Natural killer cell (primary cell): ENCODE results near the gene PPID. TPM values are rescaled to one million over a fixed set of nuclear protein-coding genes. Genes with fewer than 3 reads are reported as not detected.
"Not testable (repeated sequence)": the region's sequence is repeated elsewhere in the genome, so short reads cannot be mapped to it uniquely, and the experiment has no call there.

Experiments used
- ATAC-seq, 3 donors: fragments of 150-1000 bp in 2 of 3; fragments of 200-7000 bp in 1 of 3; cut with Tn5 transposase; 1 replicate in 1 of 3; 2 replicates in 2 of 3; pipeline ENCODE4 v1.10.0; 2021; ENCODE audit warnings: mild to moderate bottlenecking in 2 of 3, moderate library complexity in 2 of 3
- DNase-seq, 2 donors: peaks; one replicate each; pipeline versions ENCODE4 v3.0.0 to v3.0.0-alpha.2; 2013 to 2021; ENCODE audit warnings: mixed read lengths in 1 of 2
- H3K27ac ChIP-seq: one replicate; pipeline ENCODE4 v1.5.1; 2013; ENCODE audit warnings: mild to moderate bottlenecking, low read length
- H3K27me3 ChIP-seq: one replicate; pipeline ENCODE4 v1.6.1; 2013; ENCODE audit warnings: low read length; ENCODE audit not compliant: control insufficient read depth, insufficient read depth
- H3K36me3 ChIP-seq: one replicate; pipeline ENCODE4 v1.6.1; 2013; ENCODE audit warnings: low read length; ENCODE audit not compliant: control insufficient read depth, insufficient read depth
- H3K4me1 ChIP-seq: one replicate; pipeline ENCODE4 v1.6.1; 2013; ENCODE audit warnings: low read length; ENCODE audit not compliant: control insufficient read depth, insufficient read depth
- H3K4me3 ChIP-seq: one replicate; pipeline ENCODE4 v1.5.1; 2013; ENCODE audit warnings: low read length
- H3K9me3 ChIP-seq: one replicate; pipeline ENCODE4 v1.6.1; 2013; ENCODE audit warnings: low read length; ENCODE audit not compliant: control insufficient read depth, insufficient read depth
- H3K27ac Mint-ChIP-seq, 2 donors: one replicate each; pipeline ENCODE4 v1.8.0; 2022; ENCODE audit warnings: mild to moderate bottlenecking in 2 of 2, mixed read lengths in 2 of 2, moderate library complexity in 1 of 2
- H3K27me3 Mint-ChIP-seq, 2 donors: one replicate each; pipeline ENCODE4 v1.8.0; 2022; ENCODE audit warnings: low read depth in 2 of 2, mixed read lengths in 2 of 2
- H3K36me3 Mint-ChIP-seq: one replicate; pipeline ENCODE4 v1.8.0; 2022; ENCODE audit warnings: mixed read lengths
- H3K4me1 Mint-ChIP-seq, 2 donors: one replicate each; pipeline ENCODE4 v1.8.0; 2022; ENCODE audit warnings: mixed read lengths in 2 of 2
- H3K4me3 Mint-ChIP-seq: one replicate; pipeline ENCODE4 v1.8.0; 2022; ENCODE audit warnings: mild to moderate bottlenecking, moderate library complexity, mixed read lengths
- H3K9me3 Mint-ChIP-seq, 2 donors: one replicate each; pipeline ENCODE4 v1.8.0; 2022; ENCODE audit warnings: mixed read lengths in 2 of 2
- CTCF ChIP-seq: fragments of 200-600 bp; IDR thresholded peaks from one replicate; pipeline ENCODE4 v1.8.0; 2022; ENCODE audit warnings: antibody characterized with exemption
- WGBS: methylation state at CpG from one replicate; pipeline ENCODE4 v1.1.7; 2013; ENCODE audit warnings: missing lambda C conversion rate; ENCODE audit not compliant: insufficient coverage; 5-methylcytosine and 5-hydroxymethylcytosine counted together
- intact Hi-C: fragments of 100-400 bp; cut with micrococcal nuclease; formaldehyde crosslinking; loops from one replicate; pipeline ENCODE4 v1.14.2; 2022
- total RNA-seq, 4 donors: library from RNA; stranded (reverse); fragments of 120-200 nt in 1 of 4; gene quantifications; one replicate each; pipeline versions ENCODE4 v1.2.3 to v1.2.4, GENCODE V29; 2013 to 2022

PPID gene
- total RNA-seq, 3 donors from 2014 or later (not counting 1 experiment from before 2014, with no cell fraction given): 21.5 to 30.7 (median 21.8) TPM

- H3K4me1 Mint-ChIP-seq: peaks cover 5 to 21% of the 10 kb centered on the region in 2 donors
- H3K27ac Mint-ChIP-seq: no peak overlapping the region
- no peak overlapping the region for H3K4me3 ChIP-seq
- intact Hi-C loops: no loop called here
- no CpG with 5 or more reads among the region's 4 CpGs for WGBS
- H3K4me3 Mint-ChIP-seq: no peak overlapping the region
- no peaks in the 10 kb centered on the region for H3K27me3 Mint-ChIP-seq
- no peak for TF ChIP-seq CTCF
- no peaks in the 10 kb centered on the region for H3K27me3 ChIP-seq
- H3K27ac ChIP-seq: no peak overlapping the region
- H3K4me1 ChIP-seq: no peaks in the 10 kb centered on the region
- no peak for ATAC-seq
- peaks cover 89% of the 10 kb centered on the region for H3K36me3 ChIP-seq
- H3K9me3 Mint-ChIP-seq: no peaks in the 10 kb centered on the region
- peaks cover 53% of the 10 kb centered on the region for H3K36me3 Mint-ChIP-seq
- DNase-seq: no peak
- no peaks in the 10 kb centered on the region for H3K9me3 ChIP-seq
These were observed 8.3 kb downstream of the PPID start for GRCh38 chr4:158714937-158715336.

GRCh38 chr4:158712622-158713021, 10.6 kb downstream of the PPID start:
- peaks cover 89% of the 10 kb centered on the region for H3K36me3 ChIP-seq
- H3K4me1 ChIP-seq, H3K9me3 ChIP-seq, DNase-seq, H3K27ac ChIP-seq, H3K9me3 Mint-ChIP-seq, H3K4me1 Mint-ChIP-seq, ATAC-seq, H3K4me3 Mint-ChIP-seq, H3K4me3 ChIP-seq, intact Hi-C loops, H3K27me3 ChIP-seq, H3K27me3 Mint-ChIP-seq: not testable (repeated sequence)
- peaks cover 44% of the 10 kb centered on the region for H3K36me3 Mint-ChIP-seq
- H3K27ac Mint-ChIP-seq: peak overlapping the region; percentile 59 to 68
- WGBS: 100% methylated on average over 4 of the region's 4 CpGs

- no peaks in the 10 kb centered on the region for H3K4me1 Mint-ChIP-seq
- intact Hi-C loops: no loop called here
- Histone ChIP-seq H3K4me1 (no peaks in the 10 kb centered on the region), H3K27ac (no peak overlapping the region), H3K36me3 (peaks cover 85% of the 10 kb centered on the region), H3K27me3 (no peaks in the 10 kb centered on the region), H3K9me3 (no peaks in the 10 kb centered on the region), H3K4me3 (no peak overlapping the region)
- WGBS: no CpG with 5 or more reads among the region's 1 CpG
- ATAC-seq: peak in 1 of 3 donors; percentile 32
- no peak overlapping the region for H3K4me3 Mint-ChIP-seq
- DNase-seq: peak in 1 of 2 donors; percentile 20
- H3K9me3 Mint-ChIP-seq: no peaks in the 10 kb centered on the region
- peaks cover 37% of the 10 kb centered on the region for H3K36me3 Mint-ChIP-seq
- no peaks in the 10 kb centered on the region for H3K27me3 Mint-ChIP-seq
- TF ChIP-seq CTCF: no peak
- no peak overlapping the region for H3K27ac Mint-ChIP-seq
These were observed 12.4 kb downstream of the PPID start for GRCh38 chr4:158710814-158711213.

- no peak overlapping the region for H3K4me3 ChIP-seq
- no peaks in the 10 kb centered on the region for H3K36me3 Mint-ChIP-seq
- H3K27ac Mint-ChIP-seq: no peak overlapping the region
- H3K4me1 Mint-ChIP-seq: no peaks in the 10 kb centered on the region
- H3K27me3 Mint-ChIP-seq: no peaks in the 10 kb centered on the region
- no peaks in the 10 kb centered on the region for H3K27me3 ChIP-seq
- no peaks in the 10 kb centered on the region for H3K9me3 ChIP-seq
- H3K36me3 ChIP-seq: peaks cover 32% of the 10 kb centered on the region
- ATAC-seq (no peak), DNase-seq (no peak)
- WGBS: 100% methylated on average over 4 of the region's 4 CpGs
- H3K9me3 Mint-ChIP-seq: no peaks in the 10 kb centered on the region
- no peak overlapping the region for H3K4me3 Mint-ChIP-seq
- H3K4me1 ChIP-seq: no peaks in the 10 kb centered on the region
- intact Hi-C loops: no loop called here
- no peak for TF ChIP-seq CTCF
- H3K27ac ChIP-seq: no peak overlapping the region
These were observed 18.9 kb downstream of the PPID start for GRCh38 chr4:158704274-158704673.
